HL-60 (cell line): ENCODE data around the gene MFSD1.
A peak's percentile ranks its signal among the peaks of the same experiment; 100 is the strongest.
"Not testable (repeated sequence)": the region's sequence is repeated elsewhere in the genome, so short reads cannot be mapped to it uniquely, and the experiment has no call there.

Source experiments
- DNase-seq, 2 experiments: peaks; one replicate each; pipeline ENCODE4 v3.0.0-alpha.2; 2010 to 2020; ENCODE audit warnings: low read depth in 1 of 2, low spot score in 1 of 2
- H3K27ac ChIP-seq: fragments of 250-450 bp; sonication (Bioruptor Pico); replicated peaks from 2 replicates; pipeline ENCODE4 v1.5.1; 2020; ENCODE audit warnings: mild to moderate bottlenecking, moderate library complexity
- H3K27me3 ChIP-seq: fragments of 250-450 bp; sonication (Bioruptor Pico); 2 replicates; pipeline ENCODE4 v1.5.1; 2021; ENCODE audit warnings: mild to moderate bottlenecking, moderate library complexity; ENCODE audit not compliant: insufficient read depth, poor library complexity, severe bottlenecking
- H3K4me3 ChIP-seq: replicated peaks from 2 replicates; pipeline ENCODE4 v1.5.1; 2011; ENCODE audit warnings: mild to moderate bottlenecking, control low read depth, low read length; ENCODE audit not compliant: insufficient read depth
- GABPA ChIP-seq: IDR thresholded peaks from 2 replicates; pipeline ENCODE4 v1.6.1; 2012; ENCODE audit warnings: low read depth
- POLR2AphosphoS5 ChIP-seq: IDR thresholded peaks from 2 replicates; pipeline ENCODE4 v1.6.1; 2012; ENCODE audit warnings: low read depth
- SPI1 ChIP-seq: IDR thresholded peaks from 2 replicates; pipeline ENCODE4 v1.6.1; 2012; ENCODE audit warnings: low read depth, mild to moderate bottlenecking, borderline replicate concordance
- TF ChIP-seq, protein P1 (sequence below): IDR thresholded peaks from 2 replicates; pipeline ENCODE4 v1.6.1; 2012; ENCODE audit warnings: low read depth; ENCODE audit not compliant: insufficient replicate concordance
- TF ChIP-seq, protein P2 (sequence below): IDR thresholded peaks from one replicate; pipeline ENCODE4 v1.5.1; 2011; ENCODE audit warnings: low read length, control low read depth, inconsistent platforms; ENCODE audit not compliant: insufficient read depth

MFSD1 gene

DNA sequence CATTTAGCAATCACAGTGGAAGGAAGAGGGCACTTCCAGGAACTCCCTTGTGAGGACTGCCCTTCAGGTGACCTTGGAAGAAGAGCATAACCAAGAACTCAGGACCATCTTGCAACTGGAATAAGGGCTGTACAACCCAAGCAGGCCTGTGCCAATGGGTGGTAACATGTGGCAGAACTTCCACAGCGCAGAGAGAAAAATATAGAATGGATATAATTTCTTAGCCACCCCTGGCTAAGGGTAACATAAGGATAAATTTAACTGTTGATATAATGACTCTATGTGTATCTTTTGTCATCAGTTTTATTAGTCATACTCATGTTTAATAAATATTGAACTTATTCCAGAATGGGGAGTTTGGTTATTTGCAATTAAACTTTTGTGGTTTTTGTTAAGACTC is 13.4 kb upstream of the MFSD1 start:
- Histone ChIP-seq H3K27ac (no peak overlapping the region), H3K27me3 (no peaks in the 10 kb centered on the region), H3K4me3 (no peak overlapping the region)
- TF ChIP-seq, protein P1, sequence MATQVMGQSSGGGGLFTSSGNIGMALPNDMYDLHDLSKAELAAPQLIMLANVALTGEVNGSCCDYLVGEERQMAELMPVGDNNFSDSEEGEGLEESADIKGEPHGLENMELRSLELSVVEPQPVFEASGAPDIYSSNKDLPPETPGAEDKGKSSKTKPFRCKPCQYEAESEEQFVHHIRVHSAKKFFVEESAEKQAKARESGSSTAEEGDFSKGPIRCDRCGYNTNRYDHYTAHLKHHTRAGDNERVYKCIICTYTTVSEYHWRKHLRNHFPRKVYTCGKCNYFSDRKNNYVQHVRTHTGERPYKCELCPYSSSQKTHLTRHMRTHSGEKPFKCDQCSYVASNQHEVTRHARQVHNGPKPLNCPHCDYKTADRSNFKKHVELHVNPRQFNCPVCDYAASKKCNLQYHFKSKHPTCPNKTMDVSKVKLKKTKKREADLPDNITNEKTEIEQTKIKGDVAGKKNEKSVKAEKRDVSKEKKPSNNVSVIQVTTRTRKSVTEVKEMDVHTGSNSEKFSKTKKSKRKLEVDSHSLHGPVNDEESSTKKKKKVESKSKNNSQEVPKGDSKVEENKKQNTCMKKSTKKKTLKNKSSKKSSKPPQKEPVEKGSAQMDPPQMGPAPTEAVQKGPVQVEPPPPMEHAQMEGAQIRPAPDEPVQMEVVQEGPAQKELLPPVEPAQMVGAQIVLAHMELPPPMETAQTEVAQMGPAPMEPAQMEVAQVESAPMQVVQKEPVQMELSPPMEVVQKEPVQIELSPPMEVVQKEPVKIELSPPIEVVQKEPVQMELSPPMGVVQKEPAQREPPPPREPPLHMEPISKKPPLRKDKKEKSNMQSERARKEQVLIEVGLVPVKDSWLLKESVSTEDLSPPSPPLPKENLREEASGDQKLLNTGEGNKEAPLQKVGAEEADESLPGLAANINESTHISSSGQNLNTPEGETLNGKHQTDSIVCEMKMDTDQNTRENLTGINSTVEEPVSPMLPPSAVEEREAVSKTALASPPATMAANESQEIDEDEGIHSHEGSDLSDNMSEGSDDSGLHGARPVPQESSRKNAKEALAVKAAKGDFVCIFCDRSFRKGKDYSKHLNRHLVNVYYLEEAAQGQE: no peak
- DNase-seq: no peak

DNA sequence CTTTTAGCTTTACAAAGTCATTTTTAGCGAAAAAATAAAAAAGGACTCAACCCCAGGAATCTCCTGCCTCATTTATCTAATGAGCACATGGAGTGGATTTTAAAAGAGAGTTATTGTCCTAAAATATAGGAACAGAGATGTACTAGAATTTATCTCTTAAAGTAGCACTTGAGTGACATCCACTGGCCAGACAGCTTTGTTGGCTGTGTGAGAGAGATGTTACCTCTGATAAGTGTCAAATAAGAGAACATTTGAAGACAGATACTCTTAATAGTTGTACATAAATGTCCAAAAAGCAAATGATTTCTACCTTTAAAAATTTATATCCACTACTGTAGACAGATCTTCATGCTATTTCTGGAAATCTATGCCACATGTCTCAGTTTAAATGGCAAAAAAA is 12.3 kb upstream of the MFSD1 start:
- no peak for TF ChIP-seq GABPA
- TF ChIP-seq, protein P2, sequence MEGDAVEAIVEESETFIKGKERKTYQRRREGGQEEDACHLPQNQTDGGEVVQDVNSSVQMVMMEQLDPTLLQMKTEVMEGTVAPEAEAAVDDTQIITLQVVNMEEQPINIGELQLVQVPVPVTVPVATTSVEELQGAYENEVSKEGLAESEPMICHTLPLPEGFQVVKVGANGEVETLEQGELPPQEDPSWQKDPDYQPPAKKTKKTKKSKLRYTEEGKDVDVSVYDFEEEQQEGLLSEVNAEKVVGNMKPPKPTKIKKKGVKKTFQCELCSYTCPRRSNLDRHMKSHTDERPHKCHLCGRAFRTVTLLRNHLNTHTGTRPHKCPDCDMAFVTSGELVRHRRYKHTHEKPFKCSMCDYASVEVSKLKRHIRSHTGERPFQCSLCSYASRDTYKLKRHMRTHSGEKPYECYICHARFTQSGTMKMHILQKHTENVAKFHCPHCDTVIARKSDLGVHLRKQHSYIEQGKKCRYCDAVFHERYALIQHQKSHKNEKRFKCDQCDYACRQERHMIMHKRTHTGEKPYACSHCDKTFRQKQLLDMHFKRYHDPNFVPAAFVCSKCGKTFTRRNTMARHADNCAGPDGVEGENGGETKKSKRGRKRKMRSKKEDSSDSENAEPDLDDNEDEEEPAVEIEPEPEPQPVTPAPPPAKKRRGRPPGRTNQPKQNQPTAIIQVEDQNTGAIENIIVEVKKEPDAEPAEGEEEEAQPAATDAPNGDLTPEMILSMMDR: peak; percentile 35
- DNase-seq: peak in 1 of 2 experiments; percentile 43
- Histone ChIP-seq H3K4me3 (no peak overlapping the region), H3K27me3 (no peaks in the 10 kb centered on the region), H3K27ac (no peak overlapping the region)

DNA sequence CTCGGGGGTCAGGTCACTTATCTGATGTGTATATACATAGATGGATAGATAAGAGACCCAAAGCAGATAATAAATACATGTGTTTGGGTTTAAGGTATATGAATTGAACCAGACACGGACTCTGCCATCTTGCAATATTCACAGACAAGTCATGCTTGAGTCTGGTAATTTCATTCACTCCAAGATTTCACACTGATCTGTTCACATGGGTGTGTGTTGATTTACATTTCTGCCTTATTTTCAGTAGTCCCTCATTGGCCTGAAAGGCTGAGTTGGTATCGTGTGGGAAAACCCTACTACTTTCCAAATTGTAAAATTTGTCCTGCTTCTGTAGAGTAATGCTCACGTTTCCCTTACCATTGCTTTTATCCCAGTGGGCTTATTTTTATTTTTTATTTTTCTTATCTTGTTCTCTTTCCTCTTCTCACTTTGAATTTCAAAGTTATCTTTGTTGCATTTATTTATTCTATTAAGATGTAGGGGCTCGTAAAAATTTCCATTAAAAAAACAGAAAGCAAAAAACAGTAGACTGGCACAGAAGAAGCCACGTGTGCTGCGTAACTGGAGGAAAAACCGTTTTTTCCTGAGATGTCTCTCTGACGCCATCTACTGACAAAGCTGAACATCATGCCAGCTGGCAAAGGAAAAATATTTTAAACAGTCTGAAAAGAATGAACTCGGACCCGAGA is 10.8 kb upstream of the MFSD1 start:
- DNase-seq: peak; percentile 68
- Histone ChIP-seq H3K4me3 (no peak overlapping the region), H3K27ac (peak overlapping the region; percentile 35), H3K27me3 (no peaks in the 10 kb centered on the region)
- no peak for TF ChIP-seq POLR2AphosphoS5
- TF ChIP-seq, protein P2: peak; percentile 60

DNA sequence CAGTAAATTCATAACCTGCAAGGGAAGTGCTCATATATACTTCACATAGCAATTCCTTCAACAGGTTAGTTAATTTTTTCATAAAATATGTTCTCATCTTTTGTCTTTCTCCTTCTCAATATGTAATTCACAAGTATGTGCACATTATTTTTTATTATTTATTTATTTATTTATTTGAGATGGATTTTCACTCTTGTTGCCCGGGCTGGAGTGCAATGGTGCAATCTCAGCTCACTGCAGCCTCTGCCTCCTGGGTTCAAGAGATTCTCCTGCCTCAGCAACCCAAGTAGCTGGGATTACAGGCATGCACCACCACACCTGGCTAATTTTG is 10.3 kb upstream of the MFSD1 start:
- H3K27ac ChIP-seq: 0 out of 2 replicates have a peak overlapping the region, but pooled peaks have one; percentile 1
- H3K27me3 ChIP-seq, H3K4me3 ChIP-seq, DNase-seq: not testable (repeated sequence)

DNA sequence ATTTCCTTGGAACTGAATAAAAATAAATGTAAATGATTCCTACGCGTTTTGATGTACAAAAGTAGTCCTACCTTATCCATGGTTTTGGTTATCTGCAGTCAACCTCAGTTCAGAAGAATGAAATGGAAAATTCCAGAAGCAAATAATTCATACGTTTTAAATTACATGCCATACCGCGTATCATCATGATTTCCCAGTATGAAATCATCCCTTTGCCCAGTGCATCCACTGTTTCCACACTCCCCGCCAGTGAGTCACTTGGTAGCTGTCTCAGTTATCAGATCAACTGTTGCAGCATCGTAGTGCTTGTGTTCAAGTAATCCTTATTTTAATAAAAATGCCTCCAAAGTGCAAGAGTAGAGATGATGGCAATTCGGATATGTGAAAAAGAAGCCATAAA is 9.1 kb upstream of the MFSD1 start:
- TF ChIP-seq, protein P1: no peak
- TF ChIP-seq, protein P2: no peak
- TF ChIP-seq GABPA (no peak), POLR2AphosphoS5 (no peak), SPI1 (no peak)
- DNase-seq: no peak
- Histone ChIP-seq H3K27me3 (no peaks in the 10 kb centered on the region), H3K4me3 (no peak overlapping the region), H3K27ac (no peak overlapping the region)
